GM18519 (cell line): ENCODE results near the gene MYO1D.

Experiments used
- ATAC-seq: cut with Tn5 transposase; IDR thresholded peaks from one replicate; pipeline ENCODE4 v1.9.1; 2021; ENCODE audit warnings: mild to moderate bottlenecking, moderate library complexity; ENCODE audit not compliant: unreplicated experiment, low FRiP score

MYO1D gene

DNA sequence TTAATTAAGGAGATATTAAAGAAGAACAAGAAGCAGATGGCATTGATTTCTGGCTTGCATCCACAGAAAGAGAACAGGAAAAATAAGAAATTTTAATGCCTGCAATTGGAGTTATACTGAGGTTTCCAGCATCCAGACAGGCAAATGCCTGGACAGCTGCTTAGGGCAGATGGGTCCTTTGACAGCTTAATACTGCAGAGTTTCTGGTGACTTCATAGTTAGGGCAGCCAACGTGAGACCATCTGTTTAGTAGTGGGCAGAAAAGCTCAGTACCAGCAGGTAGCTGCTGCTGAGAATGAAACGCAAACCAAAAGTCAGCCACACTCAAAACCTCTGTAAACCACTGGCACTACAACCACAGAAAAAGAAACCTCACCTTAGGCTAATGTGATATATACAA lies 280.3 kb downstream of the MYO1D start:
- peak; percentile 49 for ATAC-seq

DNA sequence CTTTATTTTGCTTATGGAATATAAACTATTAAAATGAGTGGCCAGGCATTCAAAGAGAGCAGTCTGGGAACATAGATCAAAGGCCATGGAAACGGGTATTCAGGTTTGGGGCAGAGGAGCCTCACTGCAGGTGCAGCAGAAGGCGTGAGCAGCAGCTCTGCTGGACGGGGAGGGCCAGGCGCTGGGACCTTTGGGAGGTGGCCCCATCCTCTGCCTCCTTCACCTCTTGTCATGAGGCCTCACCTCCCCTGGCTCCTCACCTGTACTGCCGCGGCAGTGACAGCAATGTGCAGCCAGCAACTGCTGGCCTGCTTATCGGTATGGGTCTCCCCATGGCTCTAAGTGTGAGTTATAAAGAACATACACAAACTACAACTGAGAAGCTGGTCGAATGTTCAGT lies 280.7 kb downstream of the MYO1D start:
- ATAC-seq, result no peak

DNA sequence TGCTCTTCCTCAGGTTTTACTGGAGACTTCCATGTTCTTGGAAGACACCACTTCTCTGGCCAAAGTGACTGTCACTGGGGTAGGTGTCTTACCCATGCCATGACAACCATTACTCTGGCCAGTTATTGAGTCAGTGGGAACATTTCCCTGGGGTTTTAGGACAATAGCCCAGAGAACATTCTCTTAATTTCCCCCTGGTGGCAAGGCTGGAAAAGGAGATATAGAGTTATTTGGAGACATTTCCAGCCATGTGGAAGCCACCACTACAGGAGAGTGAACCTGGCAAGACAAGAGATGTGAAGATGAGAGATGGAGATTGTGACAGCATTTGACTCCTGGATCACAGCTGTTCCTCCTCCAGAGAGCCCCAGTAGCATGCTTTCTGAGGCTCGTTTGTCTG lies 283.9 kb downstream of the MYO1D start:
- ATAC-seq, result no peak

DNA sequence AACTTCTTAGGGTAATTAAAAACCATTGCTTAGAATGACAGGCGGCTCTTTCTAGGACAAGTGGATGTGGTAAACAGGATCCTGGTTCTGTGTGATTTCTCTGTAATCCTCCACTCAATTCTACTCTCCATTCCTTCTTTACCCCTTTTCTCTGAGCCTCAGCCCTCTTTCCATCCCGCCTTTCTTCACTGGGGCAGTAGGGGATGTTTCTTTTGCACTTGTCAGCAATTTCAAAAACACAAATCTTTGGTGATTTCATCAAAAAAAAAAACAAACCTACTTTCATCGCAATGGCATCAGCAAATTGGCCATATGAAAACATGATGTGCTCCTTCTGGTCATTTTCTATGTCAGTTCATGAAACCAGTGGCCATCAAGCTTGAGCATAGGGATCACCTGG lies 285.5 kb downstream of the MYO1D start:
- no peak for ATAC-seq

DNA sequence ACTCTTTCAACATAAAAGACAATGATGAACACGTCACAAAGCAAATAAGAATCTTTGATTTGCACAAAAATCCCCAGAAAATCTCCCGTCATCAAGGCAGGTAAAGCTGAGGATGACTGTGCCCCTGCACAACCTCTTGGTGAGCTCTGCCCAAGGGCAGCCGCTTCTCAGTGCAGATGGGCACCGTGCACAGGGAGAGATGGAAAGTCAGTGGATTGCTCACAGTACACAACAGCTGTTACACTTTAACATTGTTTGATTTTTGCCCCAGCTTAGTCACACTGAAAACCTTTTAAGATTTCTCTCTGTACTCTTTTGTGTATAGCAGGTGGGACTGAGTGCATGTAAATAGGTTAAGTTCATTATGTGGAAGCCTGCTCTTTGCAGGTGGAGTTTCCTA lies 285.9 kb downstream of the MYO1D start:
- no peak for ATAC-seq

DNA sequence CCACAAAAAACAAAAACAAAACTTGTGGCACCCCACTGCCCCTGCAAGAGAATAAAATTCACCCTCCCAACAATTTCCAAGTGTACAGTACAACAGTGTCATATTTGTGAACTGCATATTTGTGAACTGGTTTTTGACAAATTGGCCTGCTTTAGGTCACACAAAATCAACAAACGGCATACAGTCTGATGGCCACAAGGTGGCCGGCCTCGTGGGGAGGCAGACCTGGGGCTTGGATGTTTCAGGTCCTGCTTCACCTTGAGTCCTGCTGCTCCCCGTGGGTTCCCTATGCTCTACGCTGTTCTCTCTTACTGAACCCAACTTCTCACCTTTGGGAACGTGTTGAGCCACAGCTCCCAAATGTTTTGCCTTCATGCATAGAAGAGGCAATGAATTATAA lies 287.9 kb downstream of the MYO1D start:
- no peak for ATAC-seq

DNA sequence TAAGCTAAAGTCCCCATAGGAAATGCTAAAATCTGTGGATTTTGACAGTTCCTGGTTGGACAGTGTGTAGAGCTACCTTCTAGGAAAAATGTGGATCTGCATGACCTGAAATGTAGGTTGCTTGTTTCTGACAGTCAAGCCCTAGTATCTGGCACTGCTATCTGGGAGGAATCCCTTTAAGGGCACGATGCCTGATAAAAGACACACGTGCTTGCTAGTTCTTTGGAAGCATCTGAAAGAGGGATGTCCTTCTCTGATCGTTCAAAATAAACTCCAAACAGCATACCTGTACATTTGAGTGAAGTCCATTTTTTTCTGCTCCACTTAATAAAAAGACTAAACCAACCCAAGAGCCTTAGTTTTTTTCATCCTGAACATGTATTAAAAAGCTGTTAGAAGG lies 288.8 kb downstream of the MYO1D start:
- no peak for ATAC-seq

DNA sequence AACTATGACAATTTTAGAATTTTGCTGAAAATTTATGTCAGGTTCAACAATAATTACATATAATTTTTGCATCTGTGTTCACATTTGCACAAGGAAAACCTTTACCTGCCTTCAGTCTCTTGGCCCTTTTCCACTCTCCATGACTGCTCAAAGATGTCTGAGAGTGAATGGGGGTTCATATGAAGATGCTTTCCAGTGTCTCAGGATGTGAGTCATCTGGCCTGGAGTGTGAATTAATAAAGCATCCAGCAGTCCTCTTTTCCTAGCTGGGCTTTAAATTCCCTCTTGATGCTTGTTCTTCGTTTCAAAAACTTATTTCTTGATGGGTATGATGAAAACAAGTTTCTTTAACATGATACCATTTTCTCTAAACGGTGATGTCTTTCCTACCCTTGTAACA lies 290.3 kb downstream of the MYO1D start:
- ATAC-seq, result no peak

DNA sequence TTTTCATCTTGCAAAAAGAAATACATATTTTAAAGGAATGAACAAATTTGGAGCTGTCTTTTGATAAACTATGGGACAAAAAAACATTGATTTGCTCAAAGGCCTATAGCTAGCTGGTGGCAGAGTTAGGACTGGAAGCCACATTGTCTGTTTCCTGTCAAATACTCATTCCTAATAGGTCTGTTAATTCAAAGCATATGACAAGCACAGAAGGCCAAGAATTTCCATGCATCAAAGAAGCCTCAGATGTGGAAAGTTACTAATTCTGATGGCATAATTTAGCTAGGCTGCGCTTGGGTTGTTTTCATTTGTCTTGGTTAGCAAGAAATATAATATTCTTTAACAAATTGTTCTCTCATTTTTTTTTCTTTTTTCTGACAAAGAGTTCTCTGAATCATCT lies 292.1 kb downstream of the MYO1D start:
- ATAC-seq, result no peak

DNA sequence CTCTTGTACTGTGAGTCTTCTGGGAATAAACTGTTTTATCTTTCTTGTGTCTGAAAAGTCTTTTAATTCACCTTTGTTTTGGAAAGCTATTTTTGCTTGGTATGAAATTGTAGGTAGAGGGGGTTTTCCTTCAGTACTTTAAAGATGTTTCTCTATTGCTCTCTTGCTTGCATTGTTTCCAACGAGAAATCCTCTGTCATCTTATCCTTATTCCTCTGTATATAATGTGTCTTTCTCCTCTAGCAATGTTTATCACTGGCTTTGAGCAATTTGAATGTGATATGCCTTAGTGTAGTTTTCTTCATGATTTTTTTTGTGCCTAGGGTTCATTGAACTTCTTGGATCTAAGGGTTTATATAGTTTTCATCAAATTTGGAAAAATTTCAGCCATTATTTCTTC lies 293.9 kb downstream of the MYO1D start:
- ATAC-seq, result no peak

DNA sequence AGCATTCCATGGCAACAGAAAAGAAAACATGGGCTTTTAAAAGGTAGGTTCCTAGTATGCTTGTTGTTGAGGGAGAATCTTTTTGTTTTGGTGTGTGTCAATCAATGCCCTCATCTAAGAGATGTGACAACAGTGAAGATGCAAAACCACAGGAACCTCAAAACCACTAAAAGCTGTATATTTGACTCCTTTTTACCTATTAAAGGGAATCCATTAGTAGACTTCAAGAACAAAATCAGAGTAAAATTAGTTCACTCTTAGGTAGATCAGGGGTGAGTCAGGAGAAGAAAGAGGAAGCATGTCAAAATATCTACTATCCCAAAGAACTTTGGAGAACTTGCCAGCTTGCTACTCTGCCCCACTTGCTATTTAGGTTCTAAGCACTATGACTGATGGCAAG lies 301.1 kb downstream of the MYO1D start:
- no peak for ATAC-seq

DNA sequence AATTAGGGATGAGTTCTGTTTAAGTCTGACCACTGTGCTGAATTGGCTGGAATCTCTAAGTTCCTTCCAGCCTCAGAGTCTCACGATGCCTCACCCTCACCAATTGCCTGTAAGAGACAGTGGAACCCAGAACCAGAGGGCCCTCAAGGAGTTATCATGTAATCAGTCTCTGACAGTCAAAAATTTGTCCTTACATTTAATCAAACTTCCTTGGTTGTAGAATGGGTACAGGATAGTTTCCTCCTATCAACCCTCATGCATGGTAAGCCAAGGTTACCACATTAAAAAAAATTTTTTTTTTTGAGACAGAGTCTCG lies 306.9 kb downstream of the MYO1D start:
- ATAC-seq, result no peak

DNA sequence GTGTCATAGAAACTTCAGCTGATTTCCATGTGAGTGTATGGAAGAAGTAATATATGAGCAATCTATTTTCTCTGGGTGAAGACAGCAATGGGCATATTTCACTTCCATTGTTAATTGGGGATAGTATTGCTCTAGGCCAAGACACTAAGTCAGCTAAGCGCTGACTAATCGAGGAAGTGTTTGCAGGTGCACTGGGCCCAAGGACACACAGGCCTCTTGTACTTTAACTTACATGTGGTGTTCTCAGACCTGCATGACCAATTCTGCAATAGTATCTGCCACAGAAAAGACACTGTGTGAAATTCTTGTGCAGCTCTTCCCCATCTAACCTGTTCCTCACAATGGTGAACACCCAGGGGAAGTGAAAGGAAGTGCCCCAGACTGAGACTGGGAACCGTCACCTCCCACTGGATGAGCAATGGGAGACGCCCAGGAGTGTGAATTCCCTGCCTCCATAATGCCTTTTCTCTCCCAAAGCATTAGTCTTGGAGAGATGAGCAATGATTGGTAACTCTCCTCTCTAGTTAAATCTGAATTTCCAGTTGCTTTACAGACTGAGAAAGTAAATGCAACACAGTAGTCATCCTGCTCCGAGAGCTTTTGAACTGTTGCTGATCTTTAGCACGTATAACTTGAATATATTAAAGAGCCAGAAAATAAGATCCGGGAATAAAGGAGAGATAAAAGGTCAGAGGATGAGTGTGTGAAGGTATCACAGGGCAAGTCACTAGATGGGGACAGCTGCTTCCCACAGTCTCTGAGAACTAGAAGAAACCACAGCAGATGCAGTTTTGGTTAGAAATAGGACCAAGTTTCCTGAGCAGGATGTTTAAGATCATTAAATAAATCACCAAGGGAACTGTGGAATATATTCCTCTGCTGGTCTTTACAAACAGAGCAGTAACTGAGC lies 307.5 kb downstream of the MYO1D start:
- ATAC-seq, result no peak

DNA sequence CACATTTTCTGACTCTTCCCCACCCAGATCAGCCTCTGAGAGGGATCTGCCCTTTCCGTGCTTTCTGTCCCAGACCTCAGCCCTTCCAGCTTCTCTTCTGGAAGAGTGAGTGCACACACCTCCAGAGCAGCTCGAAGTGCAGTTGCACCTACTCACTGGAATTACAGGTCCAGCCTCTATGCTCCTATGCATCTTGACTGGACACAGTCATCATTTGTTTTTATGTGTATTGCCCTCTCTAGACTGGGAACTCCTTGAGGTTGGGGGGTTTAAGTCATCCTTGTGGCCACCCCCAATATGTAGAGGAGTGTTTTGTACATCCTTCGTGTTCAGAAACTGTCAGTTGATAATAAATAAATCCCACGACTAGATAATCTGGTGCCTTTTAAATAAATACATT lies 308.2 kb downstream of the MYO1D start:
- ATAC-seq, result no peak

DNA sequence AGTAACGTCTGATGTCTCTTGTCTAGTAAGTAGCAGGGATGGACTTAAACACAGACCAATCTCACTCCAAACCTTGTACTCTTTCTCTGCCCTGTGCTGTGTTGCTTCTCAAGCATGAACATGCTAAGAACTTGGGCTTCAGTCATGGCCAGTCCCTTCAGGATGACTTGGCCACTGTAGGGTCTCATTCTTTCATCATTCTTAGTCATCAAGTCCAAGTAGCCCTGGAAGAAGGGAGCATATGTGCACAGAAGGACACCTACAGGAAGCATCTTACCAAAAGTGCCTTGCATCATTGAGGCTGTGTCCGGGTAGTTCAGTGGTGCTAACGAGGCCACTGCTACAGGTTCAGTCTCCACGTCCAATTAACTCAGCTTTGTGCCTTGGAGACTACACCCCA lies 309.4 kb downstream of the MYO1D start:
- no peak for ATAC-seq

DNA sequence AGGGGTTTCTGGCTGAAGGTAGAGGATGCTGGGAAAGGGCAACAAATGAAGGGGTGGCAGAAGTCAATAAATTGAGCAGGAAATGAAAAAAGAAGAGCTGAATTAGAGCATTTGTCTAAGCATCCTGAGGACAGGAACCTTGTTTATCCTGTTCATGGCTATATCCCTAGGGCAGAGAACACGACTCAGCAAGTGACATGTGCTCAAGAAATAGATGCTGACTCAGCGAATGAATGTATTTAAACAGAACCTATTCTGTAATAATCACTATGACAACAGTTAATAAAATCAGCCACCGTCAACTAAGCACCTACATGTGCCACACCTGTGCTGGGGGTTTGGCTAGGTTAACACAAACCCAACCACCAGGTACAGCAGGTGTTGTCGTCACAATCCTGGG lies 309.8 kb downstream of the MYO1D start:
- no peak for ATAC-seq

DNA sequence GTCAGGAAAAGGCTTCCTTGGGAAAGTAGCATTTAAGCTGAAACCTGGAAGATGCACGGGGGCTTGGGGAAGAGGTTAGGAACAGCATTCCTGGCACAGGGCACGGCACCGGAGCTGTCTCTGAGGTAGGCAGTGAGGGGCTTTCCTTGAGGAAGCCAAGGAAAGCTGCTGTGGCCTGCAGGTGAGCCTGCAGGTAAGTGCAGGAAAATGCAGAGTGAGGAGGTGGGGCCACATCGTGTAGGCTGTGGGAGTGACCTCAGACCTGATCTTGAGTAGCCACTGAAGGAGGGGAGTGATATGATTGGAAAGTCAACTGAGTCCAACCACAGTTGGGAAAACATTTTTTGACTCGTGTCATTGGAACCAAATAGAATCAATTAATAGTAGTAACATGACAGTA lies 310.6 kb downstream of the MYO1D start:
- no peak for ATAC-seq

DNA sequence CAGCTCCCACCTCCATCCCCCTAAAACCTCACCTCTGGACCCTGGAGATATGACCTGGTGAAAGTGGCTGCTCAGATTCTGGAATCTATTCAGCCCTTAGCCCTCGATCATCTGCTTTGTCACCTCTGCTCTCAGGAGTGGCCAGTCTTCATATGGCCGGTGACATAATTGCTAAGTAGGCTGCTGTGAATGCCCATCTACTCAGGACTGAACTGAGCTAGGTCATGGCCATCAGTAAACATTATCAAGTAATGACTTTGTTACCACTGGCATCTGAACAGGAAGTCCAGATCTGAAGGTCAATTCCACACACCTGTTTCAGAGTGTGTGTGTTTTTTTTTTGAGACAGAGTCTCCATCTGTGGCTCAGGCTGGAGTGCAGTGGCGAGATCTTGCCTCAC lies 311.5 kb downstream of the MYO1D start:
- ATAC-seq, result no peak

DNA sequence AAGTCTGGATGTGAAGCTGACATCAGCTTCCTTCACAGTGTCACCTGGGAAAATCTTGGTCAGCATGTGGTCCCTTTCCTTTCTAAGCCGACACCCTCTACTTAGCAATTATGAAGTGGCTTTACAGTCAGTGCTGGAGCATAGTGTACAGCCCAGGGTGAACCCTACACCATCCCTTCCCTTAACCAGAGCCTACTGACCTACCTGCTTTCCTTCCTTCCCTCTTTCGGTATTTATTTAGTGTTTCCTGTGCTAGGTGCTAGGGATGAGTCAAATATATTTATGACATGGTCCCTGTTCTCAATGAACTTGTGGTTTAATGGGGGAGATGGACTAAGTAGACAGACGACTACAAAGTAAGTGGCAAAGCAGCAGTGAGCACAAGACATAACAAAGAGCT lies 312.6 kb downstream of the MYO1D start:
- ATAC-seq, result no peak

DNA sequence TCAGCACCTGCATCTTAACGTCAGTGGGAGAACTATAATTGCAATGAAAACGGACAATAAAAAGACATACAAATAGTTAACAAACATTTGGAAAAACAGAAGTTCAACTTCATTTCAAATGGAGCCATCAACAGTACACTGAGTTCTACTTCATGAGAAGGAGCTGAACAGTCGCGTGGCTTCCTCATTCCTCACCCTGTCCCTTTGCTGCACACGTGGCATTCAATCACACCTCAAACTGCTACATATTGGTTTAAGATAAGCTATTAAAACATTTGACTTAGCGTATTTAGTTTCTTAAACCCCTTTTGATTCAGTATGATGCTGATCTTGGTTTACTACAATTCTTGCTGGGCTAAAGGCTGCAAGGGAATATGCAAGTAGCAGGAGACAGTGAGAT lies 313.3 kb downstream of the MYO1D start:
- no peak for ATAC-seq

DNA sequence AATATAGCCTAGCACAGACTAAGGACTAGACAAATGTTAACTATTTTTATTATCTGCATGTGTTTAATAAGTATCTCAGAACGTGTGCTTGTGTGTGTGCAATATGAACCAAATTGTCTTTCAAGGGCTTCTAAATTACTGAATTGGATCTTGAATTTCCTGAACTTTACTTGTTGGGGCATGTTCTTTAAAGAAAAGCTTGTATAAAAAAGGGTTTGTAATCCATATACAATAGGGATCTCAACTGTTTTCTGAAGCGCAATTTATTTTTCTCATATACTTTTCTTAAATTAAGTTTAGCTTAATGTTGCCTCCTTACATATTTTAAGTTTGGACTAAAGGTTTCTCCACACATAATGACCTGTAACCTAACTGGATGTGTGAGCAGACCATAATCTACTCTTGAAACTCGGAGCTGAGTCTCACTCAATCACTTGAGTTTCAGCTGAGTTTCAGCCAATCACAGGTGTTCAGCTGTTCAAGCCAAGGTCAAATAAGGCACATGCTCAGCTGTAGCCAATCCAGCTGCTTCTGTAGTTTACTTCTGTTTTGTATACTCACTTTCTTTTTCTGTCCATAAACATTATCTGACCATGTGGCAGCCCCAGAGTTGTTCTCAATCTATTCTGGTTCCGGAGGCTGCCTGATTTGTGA lies 317.8 kb downstream of the MYO1D start:
- ATAC-seq, result peak; percentile 69

DNA sequence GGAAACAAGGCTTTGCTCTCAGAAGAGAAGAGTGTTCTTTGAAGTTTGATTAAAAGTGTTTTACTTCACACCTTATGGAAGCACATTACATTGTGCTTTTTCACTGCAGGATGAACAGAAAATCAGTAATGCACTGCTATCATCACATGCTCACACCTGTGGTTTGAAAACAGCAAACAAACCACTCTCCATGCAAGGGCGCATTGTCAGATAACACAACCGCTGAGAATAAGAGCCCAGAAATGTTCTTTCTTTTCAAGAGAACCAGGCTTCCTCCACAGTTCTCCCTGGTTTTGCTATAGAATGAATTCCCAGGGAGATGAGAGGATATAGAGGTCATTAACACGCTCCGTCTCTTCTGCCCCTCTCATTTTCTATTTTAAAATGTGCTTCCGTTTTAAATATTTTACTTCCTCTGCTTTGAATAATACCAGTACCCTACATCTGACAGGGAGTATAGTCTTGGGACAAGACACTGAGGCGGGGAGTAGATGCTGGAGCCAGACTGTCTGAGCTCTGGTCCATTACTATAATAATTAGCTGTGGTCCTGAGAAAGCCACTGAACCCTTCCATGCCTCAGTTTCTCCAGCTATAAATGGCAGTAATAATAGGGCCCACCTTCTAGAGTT lies 318.5 kb downstream of the MYO1D start:
- ATAC-seq, result peak; percentile 21
